Breast epithelium (tissue), 3 donors: ENCODE data around the gene ASPG.

Source experiments
- CTCF ChIP-seq, 3 donors: fragments of 450-650 bp; IDR thresholded peaks; one replicate each; pipeline ENCODE4 v1.5.1; 2016 to 2017; ENCODE audit warnings: antibody characterized with exemption in 3 of 3, mild to moderate bottlenecking in 3 of 3, moderate library complexity in 3 of 3
- POLR2A ChIP-seq: fragments of 450-650 bp; IDR thresholded peaks from one replicate; pipeline ENCODE4 v1.6.1; 2016; ENCODE audit warnings: antibody characterized with exemption, mild to moderate bottlenecking, moderate library complexity

GRCh38 chr14:104102282-104102914, 16.9 kb downstream of the ASPG start:
- no peak for TF ChIP-seq CTCF (IDR thresholded peaks at IDR 0.05)
- TF ChIP-seq POLR2A, result no peak
